Amygdala (tissue), 56 donors: ENCODE measurements around the gene DUSP7.

Experiments
- DNase-seq, 56 donors: peaks; one replicate each; lab custom pipeline; 2025; lab: John Stamatoyannopoulos, UW

Gene DUSP7

GRCh38 chr3:52015438-52016228 lies 40.7 kb downstream of the DUSP7 start:
- DNase-seq = no peak

- DNase-seq = peak in 6 of 56 donors; percentile 21 to 40 (median 26)
These were observed 41.8 kb downstream of the DUSP7 start for GRCh38 chr3:52014613-52015012.

GRCh38 chr3:52013802-52014598 lies 42.4 kb downstream of the DUSP7 start:
- DNase-seq = no peak

GRCh38 chr3:52012699-52013098 lies 43.7 kb downstream of the DUSP7 start:
- no peak for DNase-seq

- DNase-seq = no peak
These were observed 45.9 kb downstream of the DUSP7 start for GRCh38 chr3:52010431-52010830.

GRCh38 chr3:52007291-52007690 lies 49.1 kb downstream of the DUSP7 start:
- DNase-seq = no peak

GRCh38 chr3:52006820-52007133 lies 49.6 kb downstream of the DUSP7 start:
- DNase-seq = no peak

GRCh38 chr3:52006017-52006819 lies 50.2 kb downstream of the DUSP7 start:
- peak in 2 of 56 donors; percentile 41 to 47 for DNase-seq

GRCh38 chr3:52005571-52005986 lies 50.8 kb downstream of the DUSP7 start:
- peak in 29 of 56 donors; percentile 18 to 65 (median 42) for DNase-seq

GRCh38 chr3:52004906-52005395 lies 51.4 kb downstream of the DUSP7 start:
- DNase-seq = no peak

GRCh38 chr3:52004163-52004787 lies 52.1 kb downstream of the DUSP7 start:
- peak in 42 of 56 donors; percentile 25 to 78 (median 48) for DNase-seq

- DNase-seq = no peak
These were observed 53.6 kb downstream of the DUSP7 start for GRCh38 chr3:52002748-52003147.

- peak in 45 of 56 donors; percentile 22 to 79 (median 50) for DNase-seq
These were observed 54.9 kb downstream of the DUSP7 start for GRCh38 chr3:52001443-52001974.

GRCh38 chr3:51999846-52000245 lies 56.5 kb downstream of the DUSP7 start:
- no peak for DNase-seq
